Naive thymus-derived CD4-positive, alpha-beta T cell (primary cell): ENCODE measurements around the gene KBTBD2. TPM values are rescaled to one million over a fixed set of nuclear protein-coding genes. Genes with fewer than 3 reads are reported as not detected.
"Not testable (repeated sequence)": the region's sequence is repeated elsewhere in the genome, so short reads cannot be mapped to it uniquely, and the experiment has no call there.

Experiments used
- ATAC-seq: fragments of 150-1000 bp; cut with Tn5 transposase; 2 replicates; pipeline ENCODE4 v1.10.0; 2021; ENCODE audit warnings: mild to moderate bottlenecking, moderate library complexity
- CTCF ChIA-PET: fragments of 350-600 bp; sonication (Branson Sonifier 250); formaldehyde crosslinking; loops from one replicate; lab custom pipeline; 2021; ENCODE audit warnings: antibody characterized with exemption; lab: Charles Lee
- POLR2A ChIA-PET: fragments of 350-600 bp; sonication (Branson Sonifier 250); formaldehyde crosslinking; loops from one replicate; lab custom pipeline; 2021; ENCODE audit warnings: antibody characterized with exemption, inconsistent platforms; lab: Charles Lee
- DNase-seq, 9 donors: peaks; one replicate each; pipeline versions ENCODE4 v3.0.0 to v3.0.0-alpha.2; 2020 to 2022; ENCODE audit warnings: mixed read lengths in 1 of 9
- H3K27ac ChIP-seq: one replicate; pipeline ENCODE4 v1.7.0; 2013; ENCODE audit warnings: mild to moderate bottlenecking, low read depth, low read length, moderate library complexity
- H3K27me3 ChIP-seq, 2 donors: one replicate each; pipeline ENCODE4 v1.7.0; 2013; ENCODE audit warnings: low read length in 2 of 2, mild to moderate bottlenecking in 2 of 2, moderate library complexity in 2 of 2; ENCODE audit not compliant: control insufficient read depth in 2 of 2, insufficient read depth in 2 of 2
- H3K36me3 ChIP-seq, 3 experiments: 1 replicate in 2 of 3; 2 replicates in 1 of 3; pipeline ENCODE4 v1.7.0; 2013; ENCODE audit warnings: low read length in 3 of 3, mild to moderate bottlenecking in 3 of 3, moderate library complexity in 1 of 3; ENCODE audit not compliant: insufficient read depth in 3 of 3, control insufficient read depth in 2 of 3
- H3K4me1 ChIP-seq, 2 donors: one replicate each; pipeline ENCODE4 v1.7.0; 2013; ENCODE audit warnings: low read length in 2 of 2, mild to moderate bottlenecking in 2 of 2, moderate library complexity in 1 of 2; ENCODE audit not compliant: control insufficient read depth in 2 of 2, insufficient read depth in 2 of 2
- H3K4me3 ChIP-seq: 2 replicates; pipeline ENCODE4 v1.7.0; 2013; ENCODE audit warnings: mild to moderate bottlenecking, low read length
- H3K9me3 ChIP-seq, 3 experiments: 1 replicate in 2 of 3; 2 replicates in 1 of 3; pipeline ENCODE4 v1.7.0; 2013; ENCODE audit warnings: low read length in 3 of 3; ENCODE audit not compliant: control insufficient read depth in 2 of 3
- H3K27ac Mint-ChIP-seq, 9 donors: one replicate each; pipeline ENCODE4 v1.8.0; 2020 to 2022; ENCODE audit warnings: mixed read lengths in 9 of 9, mild to moderate bottlenecking in 8 of 9, moderate library complexity in 5 of 9, inconsistent platforms in 2 of 9
- H3K27me3 Mint-ChIP-seq, 5 donors: one replicate each; pipeline ENCODE4 v1.8.0; 2021 to 2022; ENCODE audit warnings: mixed read lengths in 5 of 5, mild to moderate bottlenecking in 1 of 5
- H3K36me3 Mint-ChIP-seq, 5 donors: one replicate each; pipeline ENCODE4 v1.8.0; 2020 to 2022; ENCODE audit warnings: mixed read lengths in 5 of 5, mild to moderate bottlenecking in 3 of 5, inconsistent platforms in 1 of 5
- H3K4me1 Mint-ChIP-seq, 7 donors: one replicate each; pipeline ENCODE4 v1.8.0; 2020 to 2022; ENCODE audit warnings: mixed read lengths in 7 of 7, mild to moderate bottlenecking in 3 of 7, inconsistent platforms in 1 of 7
- H3K4me3 Mint-ChIP-seq, 10 donors: one replicate each; pipeline ENCODE4 v1.8.0; 2020 to 2022; ENCODE audit warnings: mild to moderate bottlenecking in 10 of 10, mixed read lengths in 10 of 10, moderate library complexity in 6 of 10, inconsistent platforms in 2 of 10
- H3K9me3 Mint-ChIP-seq, 11 donors: one replicate each; pipeline ENCODE4 v1.8.0; 2020 to 2022; ENCODE audit warnings: mixed read lengths in 11 of 11, mild to moderate bottlenecking in 4 of 11, inconsistent platforms in 1 of 11, moderate library complexity in 1 of 11
- intact Hi-C, 2 donors: fragments of 100-400 bp; cut with micrococcal nuclease; formaldehyde crosslinking; loops; one replicate each; pipeline ENCODE4 v1.15.1; 2023
- polyA plus RNA-seq, 2 donors: library from polyadenylated mRNA; unstranded; fragments of 300-500 nt; fragmentation: Illumina TruSeq; gene quantifications; one replicate each; pipeline ENCODE4 v1.2.3, GENCODE V29; 2021
- total RNA-seq, 6 experiments: library from RNA in 5 of 6; stranded (reverse) in 5 of 6; gene quantifications; 1 replicate in 5 of 6; 2 replicates in 1 of 6; pipeline ENCODE4 v1.2.3 and lab custom pipeline; 2021 to 2026

KBTBD2 gene
- total and polyA plus RNA-seq, 7 experiments from 2014 or later, result 18.4 to 116 (median 62.7) TPM

DNA sequence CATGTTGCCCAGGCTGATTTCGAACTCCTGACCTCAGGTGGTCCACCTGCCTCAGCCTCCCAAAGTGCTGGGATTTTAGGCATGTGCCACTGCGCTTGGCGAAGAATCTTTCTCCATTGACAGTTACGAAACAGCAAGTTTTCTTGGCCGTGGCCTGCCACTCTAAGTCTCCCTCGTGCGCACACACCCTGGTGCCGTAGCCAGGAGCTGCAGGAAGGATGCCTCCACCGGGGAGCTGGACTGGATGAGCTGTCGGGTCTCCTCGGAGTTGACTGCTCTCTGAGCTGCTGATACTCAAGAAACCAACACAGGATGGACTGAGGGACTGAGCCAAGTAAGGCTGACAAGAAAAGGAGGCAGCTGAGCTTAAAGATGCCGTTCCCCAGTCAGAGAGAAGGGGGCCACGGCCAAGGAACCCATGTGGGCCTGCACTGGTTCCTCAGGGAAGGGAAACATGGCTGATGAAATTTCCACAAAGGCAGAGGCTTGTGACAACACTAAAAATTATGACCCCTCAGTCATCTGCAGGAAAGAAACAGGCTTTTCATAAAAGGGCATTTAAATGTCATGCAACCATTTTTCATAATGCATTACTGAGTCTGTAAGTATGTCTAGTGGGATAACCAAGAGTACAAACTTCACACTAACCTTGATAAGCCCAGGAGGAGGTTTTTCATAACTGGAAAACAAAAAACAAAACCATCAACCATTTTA, 38.0 kb upstream of the KBTBD2 start:
- CTCF ChIA-PET, result interaction anchor here (0.7 to 1.0 kb wide), 4 partner anchors 10 to 83 kb away, joined by 3 to 5 read pairs (median 3); no protein-coding TSS in a partner anchor

DNA sequence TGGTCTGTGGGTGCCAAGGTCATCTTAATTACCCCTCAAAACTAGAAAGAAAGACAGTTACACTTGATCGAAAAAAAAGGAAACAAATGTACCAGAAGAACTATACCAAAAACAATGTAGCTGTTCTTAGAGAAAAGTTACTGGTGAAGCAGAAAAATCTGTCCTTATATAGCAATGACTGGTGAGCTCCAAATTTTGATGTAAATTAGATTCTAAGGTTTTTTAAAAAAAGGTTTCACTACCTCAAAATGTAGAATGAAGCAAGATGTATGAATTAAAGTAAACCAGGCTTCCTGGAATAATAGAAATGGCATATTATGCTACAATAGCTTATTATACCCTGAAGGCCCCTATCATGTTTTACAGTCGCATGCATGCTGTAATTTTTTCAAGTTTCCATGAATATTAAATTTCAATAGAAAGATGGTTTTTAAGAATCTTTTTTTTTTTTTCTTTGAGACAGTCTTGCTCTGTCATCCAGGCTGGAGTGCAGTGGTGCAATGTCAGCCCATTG, 37.3 kb upstream of the KBTBD2 start:
- no peak overlapping the region for H3K27ac Mint-ChIP-seq
- no peaks in the 10 kb centered on the region for H3K27me3 Mint-ChIP-seq
- no peak overlapping the region for H3K4me3 ChIP-seq
- no peak overlapping the region for H3K4me3 Mint-ChIP-seq
- no peaks in the 10 kb centered on the region for H3K36me3 ChIP-seq
- DNase-seq, result no peak
- intact Hi-C loops, result no loop called here
- peaks cover 0 to 27% (median 10%) of the 10 kb centered on the region in 5 donors for H3K36me3 Mint-ChIP-seq
- ATAC-seq, result no peak
- ChIA-PET CTCF (interaction anchor here (0.7 to 1.0 kb wide), 4 partner anchors 11 to 193 kb away, joined by 3 to 5 read pairs (median 3); no protein-coding TSS in a partner anchor), POLR2A (interaction anchor here (0.6 to 0.8 kb wide), 3 partner anchors 23 to 84 kb away, joined by 3 read pairs; no protein-coding TSS in a partner anchor)
- no peaks in the 10 kb centered on the region for H3K9me3 Mint-ChIP-seq
- H3K4me1 Mint-ChIP-seq, result peaks cover 0 to 4% (median 0%) of the 10 kb centered on the region in 7 donors
- no peaks in the 10 kb centered on the region for H3K4me1 ChIP-seq
- no peak overlapping the region for H3K27ac ChIP-seq
- no peaks in the 10 kb centered on the region for H3K9me3 ChIP-seq
- no peaks in the 10 kb centered on the region for H3K27me3 ChIP-seq

More for the DNA sequence above, 38.0 kb upstream of the KBTBD2 start:
- no peaks in the 10 kb centered on the region for H3K4me1 ChIP-seq
- H3K27ac ChIP-seq, result no peak overlapping the region
- Mint-ChIP-seq H3K27me3 (no peaks in the 10 kb centered on the region), H3K9me3 (no peaks in the 10 kb centered on the region), H3K27ac (peak overlapping the region in 1 of 9 donors; percentile 36), H3K36me3 (peaks cover 0 to 25% (median 9%) of the 10 kb centered on the region in 5 donors), H3K4me1 (peaks cover 0 to 4% (median 0%) of the 10 kb centered on the region in 7 donors), H3K4me3 (no peak overlapping the region)
- intact Hi-C loops, result no loop called here
- ATAC-seq (no peak), DNase-seq (no peak)
- no peaks in the 10 kb centered on the region for H3K9me3 ChIP-seq
- POLR2A ChIA-PET, result interaction anchor here (0.7 kb wide), 1 partner anchor 85 kb away, joined by 3 read pairs; no protein-coding TSS in a partner anchor
- no peaks in the 10 kb centered on the region for H3K27me3 ChIP-seq
- no peaks in the 10 kb centered on the region for H3K36me3 ChIP-seq
- no peak overlapping the region for H3K4me3 ChIP-seq

- H3K9me3 Mint-ChIP-seq, result no peaks in the 10 kb centered on the region
- H3K4me3 ChIP-seq, result no peak overlapping the region
- H3K36me3 ChIP-seq, result no peaks in the 10 kb centered on the region
- H3K27me3 Mint-ChIP-seq, result no peaks in the 10 kb centered on the region
- DNase-seq (no peak), ATAC-seq (no peak)
- H3K4me3 Mint-ChIP-seq, result no peak overlapping the region
- H3K27me3 ChIP-seq, result no peaks in the 10 kb centered on the region
- H3K27ac ChIP-seq, result no peak overlapping the region
- ChIA-PET POLR2A (no interaction called here), CTCF (no interaction called here)
- peaks cover 0 to 4% (median 2%) of the 10 kb centered on the region in 7 donors for H3K4me1 Mint-ChIP-seq
- intact Hi-C loops, result no loop called here
- no peaks in the 10 kb centered on the region for H3K9me3 ChIP-seq
- H3K36me3 Mint-ChIP-seq, result peaks cover 0 to 23% (median 11%) of the 10 kb centered on the region in 5 donors
- H3K4me1 ChIP-seq, result no peaks in the 10 kb centered on the region
- no peak overlapping the region for H3K27ac Mint-ChIP-seq
Measured at GRCh38 chr7:32921896-32922295, 30.3 kb upstream of the KBTBD2 start.

DNA sequence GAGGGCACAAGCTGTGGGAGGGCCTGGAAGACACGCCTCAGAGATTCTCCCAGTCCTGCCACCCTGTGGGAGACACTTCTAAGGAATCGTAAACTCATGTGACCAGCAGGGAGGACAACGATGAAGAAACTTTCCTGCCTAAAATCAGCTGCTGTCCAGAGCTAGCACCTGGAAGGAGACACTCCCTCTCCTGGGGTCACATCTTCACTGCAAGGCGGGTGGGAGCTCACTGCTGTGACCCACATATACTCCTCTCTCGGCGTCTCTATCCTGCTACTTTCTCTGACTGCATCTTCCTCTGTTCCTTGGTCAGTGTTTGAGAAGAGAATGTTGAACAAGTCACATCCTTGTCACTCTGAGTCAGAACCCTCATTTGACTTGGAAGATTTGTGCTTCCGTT, 25.4 kb upstream of the KBTBD2 start:
- ATAC-seq, CTCF ChIA-PET, H3K4me3 ChIP-seq, H3K4me1 ChIP-seq, H3K4me1 Mint-ChIP-seq, H3K4me3 Mint-ChIP-seq, H3K9me3 Mint-ChIP-seq, H3K36me3 ChIP-seq, POLR2A ChIA-PET, H3K9me3 ChIP-seq, intact Hi-C loops, H3K27ac Mint-ChIP-seq, H3K27ac ChIP-seq, H3K27me3 Mint-ChIP-seq, DNase-seq, H3K27me3 ChIP-seq: not testable (repeated sequence)
- peaks cover 0 to 26% (median 8%) of the 10 kb centered on the region in 5 donors for H3K36me3 Mint-ChIP-seq

- Histone ChIP-seq H3K9me3 (no peaks in the 10 kb centered on the region), H3K36me3 (no peaks in the 10 kb centered on the region), H3K27ac (no peak overlapping the region), H3K4me3 (no peak overlapping the region), H3K27me3 (no peaks in the 10 kb centered on the region), H3K4me1 (no peaks in the 10 kb centered on the region)
- H3K4me1 Mint-ChIP-seq, result peaks cover 0 to 6% (median 0%) of the 10 kb centered on the region in 7 donors
- CTCF ChIA-PET, result no interaction called here
- intact Hi-C loops, result no loop called here
- no peak overlapping the region for H3K4me3 Mint-ChIP-seq
- no peaks in the 10 kb centered on the region for H3K27me3 Mint-ChIP-seq
- H3K27ac Mint-ChIP-seq, result no peak overlapping the region
- POLR2A ChIA-PET, result no interaction called here
- ATAC-seq, result no peak
- no peaks in the 10 kb centered on the region for H3K9me3 Mint-ChIP-seq
- peaks cover 0 to 22% (median 3%) of the 10 kb centered on the region in 5 donors for H3K36me3 Mint-ChIP-seq
- DNase-seq, result no peak
Measured at GRCh38 chr7:32916006-32916405, 24.4 kb upstream of the KBTBD2 start.

- intact Hi-C loops, result no loop called here
- POLR2A ChIA-PET, result no interaction called here
- ATAC-seq, result no peak
Measured at GRCh38 chr7:32915041-32915536, 23.5 kb upstream of the KBTBD2 start.

More at GRCh38 chr7:32915041-32915536, 23.5 kb upstream of the KBTBD2 start:
- CTCF ChIA-PET, result no interaction called here
- Mint-ChIP-seq H3K4me1 (peaks cover 0 to 6% (median 0%) of the 10 kb centered on the region in 7 donors), H3K4me3 (no peak overlapping the region), H3K36me3 (peaks cover 0 to 19% (median 3%) of the 10 kb centered on the region in 5 donors), H3K27me3 (no peaks in the 10 kb centered on the region), H3K27ac (peak overlapping the region in 3 of 9 donors; percentile 4 to 84 (median 26)), H3K9me3 (no peaks in the 10 kb centered on the region)
- H3K36me3 ChIP-seq, result no peaks in the 10 kb centered on the region
- no peaks in the 10 kb centered on the region for H3K4me1 ChIP-seq
- H3K27me3 ChIP-seq, result no peaks in the 10 kb centered on the region
- DNase-seq, result no peak
- H3K27ac ChIP-seq, result no peak overlapping the region
- H3K9me3 ChIP-seq, result no peaks in the 10 kb centered on the region
- no peak overlapping the region for H3K4me3 ChIP-seq
